HK-2 (cell line): Measurements from ENCODE around the gene MYO5B.

ENCODE experiments used
- DNase-seq: peaks from one replicate; pipeline ENCODE4 v3.0.0-alpha.2; 2018; ENCODE audit not compliant: unreplicated experiment

MYO5B gene

GRCh38 chr18:50188652-50189051, 6.3 kb downstream of the MYO5B start:
- DNase-seq: no peak

DNA sequence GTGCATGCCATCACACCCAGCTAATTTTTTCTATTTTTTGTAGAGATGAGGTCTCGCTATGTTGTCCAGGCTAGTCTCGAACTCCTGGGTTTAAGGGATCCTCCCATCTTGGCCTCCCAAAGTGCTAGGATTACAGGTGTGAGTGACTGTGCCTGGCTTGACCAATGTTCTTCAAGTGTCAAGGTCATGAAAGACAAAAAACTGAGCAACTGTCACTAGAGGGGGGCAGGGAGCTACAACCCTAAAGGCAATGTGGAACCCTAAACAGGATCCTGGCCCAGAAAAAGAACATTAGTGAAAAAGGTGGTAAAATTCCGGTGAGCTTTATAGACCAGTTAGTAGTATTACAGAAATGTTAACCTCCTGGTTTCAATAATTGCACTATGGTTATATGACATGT, 7.3 kb downstream of the MYO5B start:
- DNase-seq: no peak

GRCh38 chr18:50186385-50186784, 8.6 kb downstream of the MYO5B start:
- no peak for DNase-seq

- DNase-seq: peak; percentile 65
These were observed 11.4 kb downstream of the MYO5B start for GRCh38 chr18:50183556-50183955.

DNA sequence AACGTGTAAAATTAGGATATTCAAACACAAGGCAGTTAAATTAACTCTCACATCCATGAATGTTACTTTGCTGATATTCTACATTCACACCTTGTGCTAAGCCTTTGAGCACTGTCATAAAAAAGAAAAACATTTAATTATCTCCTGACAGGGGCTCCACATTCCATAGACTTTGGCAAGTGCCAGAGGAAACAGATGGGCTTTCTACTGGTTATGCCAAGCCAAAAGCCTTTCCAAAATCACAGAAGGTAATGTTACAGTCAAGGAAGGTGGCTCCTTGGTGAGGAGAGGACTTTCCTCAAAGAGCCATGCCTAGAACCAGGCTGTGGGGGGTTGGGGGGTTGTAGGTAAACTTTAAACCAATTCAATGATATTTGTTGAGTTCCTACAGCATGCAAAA, 12.4 kb downstream of the MYO5B start:
- DNase-seq: no peak

DNA sequence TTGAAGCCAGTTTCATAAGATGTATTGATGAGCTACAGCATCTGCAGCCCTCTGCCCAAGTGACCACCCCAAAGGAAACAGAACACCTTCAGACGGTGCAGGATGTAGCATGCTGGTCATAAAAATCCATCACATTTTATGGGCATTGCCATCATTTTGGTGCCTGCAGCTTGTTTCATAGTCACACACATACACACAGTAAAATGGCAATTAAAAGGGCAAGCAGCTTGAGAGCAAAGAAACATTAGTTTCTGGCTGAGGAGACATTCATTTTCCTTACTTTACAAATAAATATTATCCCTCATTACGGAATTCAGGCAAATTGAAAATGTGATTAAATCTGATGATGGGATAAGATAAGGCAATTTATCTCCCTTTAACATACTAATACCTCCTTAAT, 13.4 kb downstream of the MYO5B start:
- DNase-seq: no peak

DNA sequence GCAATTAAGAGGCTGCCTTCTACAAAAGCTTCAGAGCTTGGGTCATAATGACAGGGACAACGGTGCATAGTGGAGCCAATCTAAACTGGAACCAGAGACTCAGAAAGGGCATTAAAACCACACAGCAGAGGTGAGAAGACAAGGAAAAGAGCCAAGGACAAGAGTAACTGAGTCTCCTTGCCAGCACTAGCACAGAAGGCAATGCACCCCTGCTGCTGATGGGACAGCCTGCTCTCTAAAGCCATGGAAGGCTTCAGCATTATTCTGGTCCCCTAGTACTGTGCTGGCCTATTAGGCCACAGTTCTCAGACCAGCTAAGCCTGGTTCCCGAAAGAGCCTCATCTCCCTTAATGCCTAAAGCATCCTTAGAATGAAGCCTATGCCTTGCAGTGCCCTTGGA, 15.5 kb downstream of the MYO5B start:
- DNase-seq: no peak

DNA sequence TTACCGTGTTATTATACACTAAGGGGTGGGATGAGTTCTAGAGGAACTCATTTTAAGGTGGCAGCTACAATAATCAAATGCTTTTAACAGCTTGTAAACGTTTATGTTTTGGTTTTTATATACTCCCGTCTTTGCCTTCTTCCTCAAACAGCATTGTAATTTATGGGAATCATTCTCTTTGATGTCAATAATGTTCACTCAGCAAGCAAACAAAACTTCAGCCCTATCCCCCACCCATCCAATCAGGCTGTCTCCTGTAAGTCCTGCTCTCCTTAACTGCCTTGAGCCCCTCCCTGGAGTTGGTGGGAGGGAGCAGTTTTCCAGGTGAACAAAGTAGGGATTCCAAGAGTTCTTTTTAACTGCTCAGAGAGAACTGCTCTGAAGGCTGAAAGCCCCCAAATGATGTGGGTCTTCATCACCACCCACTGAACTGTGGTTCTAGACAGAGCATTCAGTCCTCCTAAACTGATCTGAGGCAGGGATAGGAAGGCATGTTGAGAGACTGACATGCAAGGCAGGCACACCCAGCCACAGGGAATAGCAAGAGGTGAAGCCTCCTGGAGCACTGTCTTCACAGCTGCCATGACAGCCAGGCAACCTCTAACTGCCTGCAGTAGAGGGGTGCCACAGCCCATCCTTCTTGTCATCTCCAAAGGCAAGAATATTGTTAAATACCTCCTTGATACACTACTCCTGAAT, 17.5 kb downstream of the MYO5B start:
- no peak for DNase-seq

GRCh38 chr18:50172367-50172766, 22.6 kb downstream of the MYO5B start:
- no peak for DNase-seq

GRCh38 chr18:50171406-50171805, 23.5 kb downstream of the MYO5B start:
- no peak for DNase-seq

GRCh38 chr18:50170004-50170403, 24.9 kb downstream of the MYO5B start:
- DNase-seq: no peak

DNA sequence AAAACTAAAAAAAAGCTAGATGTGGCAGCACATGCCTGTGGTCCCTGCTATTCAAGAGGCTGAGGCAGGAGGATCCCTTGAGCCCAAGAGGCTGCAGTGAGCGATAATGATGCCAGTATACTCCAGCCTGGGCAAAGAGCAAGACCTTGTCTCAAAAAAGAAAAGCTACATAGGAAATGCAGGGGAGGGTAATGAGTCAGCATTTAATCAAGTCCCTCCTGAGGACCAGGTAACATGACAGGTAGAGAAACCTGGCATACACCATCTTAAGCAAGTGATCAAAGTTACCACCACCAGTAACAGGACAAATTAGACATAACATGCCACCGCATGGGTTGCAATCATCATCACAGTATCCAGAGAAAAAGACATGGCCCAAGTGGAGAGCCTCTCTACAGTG, 25.8 kb downstream of the MYO5B start:
- DNase-seq: no peak

GRCh38 chr18:50167966-50168365, 27.0 kb downstream of the MYO5B start:
- no peak for DNase-seq

- no peak for DNase-seq
These were observed 28.0 kb downstream of the MYO5B start for GRCh38 chr18:50166901-50167300.

- DNase-seq: no peak
These were observed 31.4 kb downstream of the MYO5B start for GRCh38 chr18:50163505-50163904.

DNA sequence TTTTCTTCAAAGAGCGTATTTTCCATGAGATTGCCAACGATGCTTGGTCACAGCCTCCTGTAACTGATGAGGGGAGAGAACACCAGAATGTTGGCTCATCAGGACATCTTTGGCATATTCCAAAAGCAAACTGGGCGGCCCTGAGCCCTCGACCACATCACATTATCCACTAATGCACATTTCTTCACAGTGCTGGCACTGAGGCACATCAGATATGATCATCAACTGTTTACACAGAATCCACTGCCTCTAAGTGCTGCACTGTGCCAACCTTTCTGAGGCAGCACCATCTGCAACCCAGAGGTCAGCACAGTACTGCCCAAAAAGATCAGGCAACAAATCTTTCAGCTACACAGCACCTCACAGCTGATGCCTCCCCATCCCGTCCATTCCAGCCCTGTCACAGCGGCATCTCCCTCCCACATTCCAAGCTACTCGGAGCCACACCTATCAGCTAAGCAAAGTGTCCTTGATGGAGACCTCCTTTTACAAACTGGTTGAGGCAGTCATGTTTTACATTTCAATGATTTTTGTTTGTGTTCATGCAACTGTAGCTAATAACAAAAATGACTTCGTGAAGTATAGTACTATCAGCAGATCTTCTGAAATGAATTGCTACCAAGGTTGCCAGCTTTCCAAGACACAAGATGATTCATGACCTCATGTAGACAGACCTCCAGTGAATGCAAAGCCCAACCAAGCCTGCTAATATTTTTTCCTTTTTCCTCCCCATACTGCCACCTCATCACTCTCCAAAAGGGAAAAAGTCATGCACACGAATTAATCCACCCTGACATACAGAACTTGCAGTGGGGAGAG, 32.3 kb downstream of the MYO5B start:
- no peak for DNase-seq

- DNase-seq: no peak
These were observed 33.2 kb downstream of the MYO5B start for GRCh38 chr18:50161597-50162205.

GRCh38 chr18:50159654-50160046, 35.3 kb downstream of the MYO5B start:
- no peak for DNase-seq

GRCh38 chr18:50158866-50159653, 35.9 kb downstream of the MYO5B start:
- DNase-seq: no peak

DNA sequence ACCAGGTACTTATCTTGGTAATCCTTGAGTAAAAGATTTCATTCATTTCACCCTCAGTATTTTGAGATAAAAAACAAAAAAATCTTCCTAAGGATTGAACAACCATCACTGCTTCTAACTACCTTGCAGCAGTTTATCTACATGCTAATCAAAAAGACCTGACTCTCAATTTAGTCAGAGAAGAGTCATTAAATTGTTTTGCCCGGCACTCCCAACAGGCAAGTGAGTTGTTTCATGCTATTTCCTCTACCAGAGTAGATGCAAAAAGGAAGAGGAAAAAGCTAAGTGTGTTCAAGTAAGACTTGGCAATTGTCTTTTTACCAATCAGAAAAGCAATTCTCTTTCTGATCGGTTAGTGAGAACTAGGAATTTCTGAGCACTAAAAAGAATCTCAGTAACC, 39.5 kb downstream of the MYO5B start:
- DNase-seq: no peak

DNA sequence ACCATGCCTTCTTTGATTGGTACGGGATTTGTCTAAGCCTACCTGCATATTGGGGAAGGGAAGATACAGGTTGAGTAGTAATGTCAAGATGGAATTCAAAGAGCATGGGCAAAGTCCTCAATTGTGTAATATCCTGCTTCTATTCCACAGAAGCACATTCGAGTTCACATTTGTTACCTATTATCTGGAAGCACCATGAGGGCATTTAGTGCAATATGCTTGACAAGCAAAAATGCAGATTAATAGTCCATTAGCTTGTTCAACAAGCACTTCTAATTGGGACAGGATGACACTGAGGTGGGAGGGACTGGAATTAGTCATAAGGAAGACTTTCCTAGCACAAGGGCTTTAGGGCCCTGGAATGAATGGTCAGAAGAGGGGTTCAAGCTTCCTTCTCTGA, 40.5 kb downstream of the MYO5B start:
- DNase-seq: no peak

DNA sequence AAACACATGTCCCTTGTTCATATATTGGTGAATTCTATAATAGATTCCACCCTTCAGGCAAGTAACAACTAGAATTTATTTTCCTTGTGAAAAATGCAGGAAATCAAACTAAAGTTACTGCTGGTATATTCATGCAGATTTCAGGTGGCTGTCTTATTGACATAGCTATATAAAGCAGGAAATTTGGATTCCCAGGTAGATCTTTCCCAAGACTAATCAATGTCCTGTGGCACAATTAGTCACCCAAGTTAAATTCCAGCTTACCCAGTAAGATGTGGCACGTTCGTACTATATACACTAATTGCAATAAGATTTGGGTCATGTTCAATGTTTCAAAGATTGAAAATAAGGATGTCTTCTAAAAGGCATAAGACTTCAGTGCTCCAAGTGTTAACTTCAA, 42.0 kb downstream of the MYO5B start:
- no peak for DNase-seq
